Gastrocnemius medialis (tissue), 4 donors: Measurements from ENCODE around the gene USP34.

ENCODE experiments used
- CTCF ChIP-seq, 5 experiments: fragments of 450-650 bp in 3 of 5; fragments of 200-600 bp in 2 of 5; sonication (generic) in 2 of 5; IDR thresholded peaks in 4 of 5; conservative IDR thresholded peaks in 1 of 5; 1 replicate in 4 of 5; 2 replicates in 1 of 5; pipeline ENCODE4 v1.5.1; 2016 to 2019; ENCODE audit warnings: antibody characterized with exemption in 5 of 5, mild to moderate bottlenecking in 3 of 5, moderate library complexity in 3 of 5
- POLR2A ChIP-seq, 2 donors: fragments of 450-650 bp; IDR thresholded peaks; one replicate each; pipeline ENCODE4 v1.6.1; 2017; ENCODE audit warnings: antibody characterized with exemption in 2 of 2, mild to moderate bottlenecking in 2 of 2, moderate library complexity in 2 of 2

- TF ChIP-seq POLR2A (IDR thresholded peaks at IDR 0.05), result no peak
- no peak for TF ChIP-seq CTCF (IDR thresholded peaks at IDR 0.05 in 4 of 5, conservative IDR thresholded peaks at IDR 0.05 in 1 of 5)
Measured at GRCh38 chr2:61281321-61281720, 189.6 kb downstream of the USP34 start.
